K562 (cell line): ENCODE results near the gene SUDS3. TPM values are rescaled to one million over a fixed set of nuclear protein-coding genes. Genes with fewer than 3 reads are reported as not detected.
A peak's percentile ranks its signal among the peaks of the same experiment; 100 is the strongest.

ENCODE experiments used
- DDX20 ChIP-seq: fragments of 450-650 bp; IDR thresholded peaks from 2 replicates; pipeline ENCODE4 v1.6.1; 2016; ENCODE audit warnings: missing genetic modification characterization, low read depth, mild to moderate bottlenecking, missing compliant biosample characterization, moderate library complexity
- HDAC2 ChIP-seq: fragments of 450-650 bp; IDR thresholded peaks from 2 replicates; pipeline ENCODE4 v1.6.1; 2016; ENCODE audit warnings: mild to moderate bottlenecking
- KAT2B ChIP-seq: IDR thresholded peaks from one replicate; pipeline ENCODE4 v1.6.1; 2012; ENCODE audit warnings: low read depth, mild to moderate bottlenecking, control low read depth, inconsistent platforms, low read length, moderate library complexity
- RFX5 ChIP-seq: IDR thresholded peaks from 2 replicates; pipeline ENCODE4 v1.6.1; 2011; ENCODE audit warnings: low read depth, mild to moderate bottlenecking, improper control_type of control experiment, low read length
- ZNF24 ChIP-seq: fragments of 450-650 bp; IDR thresholded peaks from 2 replicates; pipeline ENCODE4 v1.6.1; 2016
- ZNF316 ChIP-seq: fragments of 450-650 bp; IDR thresholded peaks from 2 replicates; pipeline ENCODE4 v1.6.1; 2016
- polyA plus RNA-seq, 8 experiments: library from polyadenylated mRNA; depleted of rRNA in 4 of 8; stranded (reverse) in 5 of 8; unstranded in 3 of 8; fragments of >200 nt; fragmentation: Nextera tagmentation in 2 of 8; fragmentation: Illumina TruSeq in 1 of 8; extraction: Ambion mirVana in 2 of 8; extraction: Trizol in 1 of 8; gene quantifications; 2 replicates each; pipeline versions ENCODE4 v1.2.1 to v1.2.3, GENCODE V29; 2011 to 2014; ENCODE audit warnings: inconsistent platforms in 1 of 8, missing spikeins in 1 of 8
- total RNA-seq, 7 experiments: library from RNA; depleted of rRNA in 6 of 7; stranded (reverse); fragments of >200 nt in 6 of 7; fragmentation: Illumina TruSeq in 2 of 7; extraction: Trizol in 2 of 7; gene quantifications; 2 replicates each; pipeline versions ENCODE4 v1.2.1 to v1.2.3, GENCODE V29; 2011 to 2021; ENCODE audit warnings: low replicate concordance in 1 of 7
- TF ChIP-seq, protein P1 (sequence below), 2 experiments: fragments of 450-650 bp in 1 of 2; IDR thresholded peaks; 2 replicates each; pipeline ENCODE4 v1.6.1; 2011 to 2017; ENCODE audit warnings: low read depth in 2 of 2, antibody characterized with exemption in 1 of 2, borderline replicate concordance in 1 of 2, low read length in 1 of 2, mild to moderate bottlenecking in 1 of 2, mixed read lengths in 1 of 2; ENCODE audit not compliant: control insufficient read depth in 1 of 2
- TF ChIP-seq, protein P2 (sequence below): fragments of 250-450 bp; sonication (Bioruptor Pico); IDR thresholded peaks from 2 replicates; pipeline ENCODE4 v1.5.0; 2021
- TF ChIP-seq, protein P3 (sequence below): fragments of 450-650 bp; IDR thresholded peaks from 2 replicates; pipeline ENCODE4 v1.6.1; 2016; ENCODE audit warnings: antibody characterized with exemption
- TF ChIP-seq, protein P4 (sequence below), 2 experiments: fragments of 450-650 bp; IDR thresholded peaks; 2 replicates each; pipeline ENCODE4 v1.6.1; 2016
- TF ChIP-seq, protein P5 (sequence below): fragments of 200-800 bp; sonication (Bioruptor generic); IDR thresholded peaks from 2 replicates; pipeline ENCODE4 v1.6.1; 2016; ENCODE audit warnings: missing genetic modification characterization, missing compliant biosample characterization

SUDS3 gene
- total and polyA plus RNA-seq, 9 of the 15 experiments (the other 6 are each of a cell fraction or from before 2014, with no cell fraction given), result 6.6 to 30.5 (median 23.3) TPM

DNA sequence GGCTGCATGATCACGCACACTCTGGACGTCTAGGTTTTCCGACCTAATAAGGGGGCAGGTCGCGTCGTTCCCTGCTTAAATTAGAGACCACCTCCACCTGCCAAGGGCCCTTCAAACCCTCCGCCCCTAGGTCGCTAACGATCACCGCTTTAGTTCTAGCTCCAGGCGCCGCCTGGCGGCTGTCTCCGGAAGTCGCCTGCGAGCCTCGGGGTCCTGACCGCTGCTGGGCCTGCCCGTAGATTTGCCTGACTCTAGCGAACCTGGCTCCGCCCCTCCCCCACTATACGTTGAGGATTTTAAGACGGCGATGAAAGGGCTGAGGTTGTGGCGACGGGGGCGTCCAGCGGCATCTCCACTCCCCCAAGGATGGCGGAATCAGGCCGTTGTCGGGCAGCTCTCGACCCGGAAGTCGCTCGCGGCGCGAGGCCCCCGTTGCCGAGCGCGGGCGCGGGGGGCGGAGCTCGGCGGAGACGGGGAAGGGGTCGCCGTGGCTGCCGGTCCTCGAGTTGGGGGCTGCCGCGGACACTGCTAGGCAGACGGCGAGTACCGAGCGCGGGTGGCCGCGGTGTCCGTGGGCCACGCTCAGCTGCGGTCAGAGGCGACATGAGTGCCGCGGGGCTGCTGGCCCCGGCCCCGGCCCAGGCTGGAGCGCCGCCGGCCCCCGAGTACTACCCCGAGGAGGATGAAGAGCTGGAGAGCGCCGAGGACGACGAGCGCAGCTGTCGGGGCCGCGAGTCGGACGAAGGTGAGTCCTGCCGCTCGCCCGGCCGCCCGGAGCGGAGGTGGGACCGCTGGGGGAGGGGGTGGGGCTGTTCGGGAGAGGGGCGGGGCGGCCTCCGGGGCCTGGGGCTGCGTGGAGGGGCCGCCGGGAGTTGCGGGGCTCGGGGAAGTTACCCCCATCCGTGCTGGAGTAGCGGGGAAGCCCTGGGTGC lies at the start of gene SUDS3 (continued):
- TF ChIP-seq, protein P1, sequence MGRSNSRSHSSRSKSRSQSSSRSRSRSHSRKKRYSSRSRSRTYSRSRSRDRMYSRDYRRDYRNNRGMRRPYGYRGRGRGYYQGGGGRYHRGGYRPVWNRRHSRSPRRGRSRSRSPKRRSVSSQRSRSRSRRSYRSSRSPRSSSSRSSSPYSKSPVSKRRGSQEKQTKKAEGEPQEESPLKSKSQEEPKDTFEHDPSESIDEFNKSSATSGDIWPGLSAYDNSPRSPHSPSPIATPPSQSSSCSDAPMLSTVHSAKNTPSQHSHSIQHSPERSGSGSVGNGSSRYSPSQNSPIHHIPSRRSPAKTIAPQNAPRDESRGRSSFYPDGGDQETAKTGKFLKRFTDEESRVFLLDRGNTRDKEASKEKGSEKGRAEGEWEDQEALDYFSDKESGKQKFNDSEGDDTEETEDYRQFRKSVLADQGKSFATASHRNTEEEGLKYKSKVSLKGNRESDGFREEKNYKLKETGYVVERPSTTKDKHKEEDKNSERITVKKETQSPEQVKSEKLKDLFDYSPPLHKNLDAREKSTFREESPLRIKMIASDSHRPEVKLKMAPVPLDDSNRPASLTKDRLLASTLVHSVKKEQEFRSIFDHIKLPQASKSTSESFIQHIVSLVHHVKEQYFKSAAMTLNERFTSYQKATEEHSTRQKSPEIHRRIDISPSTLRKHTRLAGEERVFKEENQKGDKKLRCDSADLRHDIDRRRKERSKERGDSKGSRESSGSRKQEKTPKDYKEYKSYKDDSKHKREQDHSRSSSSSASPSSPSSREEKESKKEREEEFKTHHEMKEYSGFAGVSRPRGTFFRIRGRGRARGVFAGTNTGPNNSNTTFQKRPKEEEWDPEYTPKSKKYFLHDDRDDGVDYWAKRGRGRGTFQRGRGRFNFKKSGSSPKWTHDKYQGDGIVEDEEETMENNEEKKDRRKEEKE (IDR thresholded peaks at IDR 0.05; ENCODE audit: borderline replicate concordance in 1 of 2, control insufficient read depth in 1 of 2, low read depth in 2 of 2, low read length in 1 of 2), result peak in 1 of 2 experiments; percentile 40; a peak in 1 of 4 replicates
- TF ChIP-seq, protein P2, sequence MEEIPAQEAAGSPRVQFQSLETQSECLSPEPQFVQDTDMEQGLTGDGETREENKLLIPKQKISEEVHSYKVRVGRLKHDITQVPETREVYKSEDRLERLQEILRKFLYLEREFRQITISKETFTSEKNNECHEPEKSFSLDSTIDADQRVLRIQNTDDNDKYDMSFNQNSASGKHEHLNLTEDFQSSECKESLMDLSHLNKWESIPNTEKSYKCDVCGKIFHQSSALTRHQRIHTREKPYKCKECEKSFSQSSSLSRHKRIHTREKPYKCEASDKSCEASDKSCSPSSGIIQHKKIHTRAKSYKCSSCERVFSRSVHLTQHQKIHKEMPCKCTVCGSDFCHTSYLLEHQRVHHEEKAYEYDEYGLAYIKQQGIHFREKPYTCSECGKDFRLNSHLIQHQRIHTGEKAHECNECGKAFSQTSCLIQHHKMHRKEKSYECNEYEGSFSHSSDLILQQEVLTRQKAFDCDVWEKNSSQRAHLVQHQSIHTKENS (CRISPR knock-in tag), result no peak
- TF ChIP-seq, protein P3, sequence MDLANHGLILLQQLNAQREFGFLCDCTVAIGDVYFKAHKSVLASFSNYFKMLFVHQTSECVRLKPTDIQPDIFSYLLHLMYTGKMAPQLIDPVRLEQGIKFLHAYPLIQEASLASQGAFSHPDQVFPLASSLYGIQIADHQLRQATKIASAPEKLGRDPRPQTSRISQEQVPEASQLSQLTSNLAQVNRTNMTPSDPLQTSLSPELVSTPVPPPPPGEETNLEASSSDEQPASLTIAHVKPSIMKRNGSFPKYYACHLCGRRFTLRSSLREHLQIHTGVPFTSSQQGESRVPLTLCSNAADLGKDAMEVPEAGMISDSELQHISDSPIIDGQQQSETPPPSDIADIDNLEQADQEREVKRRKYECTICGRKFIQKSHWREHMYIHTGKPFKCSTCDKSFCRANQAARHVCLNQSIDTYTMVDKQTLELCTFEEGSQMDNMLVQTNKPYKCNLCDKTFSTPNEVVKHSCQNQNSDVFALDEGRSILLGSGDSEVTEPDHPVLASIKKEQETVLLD, result no peak
- peak; percentile 34; the same call in 1 of the 2 replicates for TF ChIP-seq RFX5
- no peak for TF ChIP-seq HDAC2
- TF ChIP-seq ZNF24, result no peak; the same call in 1 of the 2 replicates
- no peak for TF ChIP-seq KAT2B
- no peak for TF ChIP-seq ZNF316
- TF ChIP-seq, protein P4, sequence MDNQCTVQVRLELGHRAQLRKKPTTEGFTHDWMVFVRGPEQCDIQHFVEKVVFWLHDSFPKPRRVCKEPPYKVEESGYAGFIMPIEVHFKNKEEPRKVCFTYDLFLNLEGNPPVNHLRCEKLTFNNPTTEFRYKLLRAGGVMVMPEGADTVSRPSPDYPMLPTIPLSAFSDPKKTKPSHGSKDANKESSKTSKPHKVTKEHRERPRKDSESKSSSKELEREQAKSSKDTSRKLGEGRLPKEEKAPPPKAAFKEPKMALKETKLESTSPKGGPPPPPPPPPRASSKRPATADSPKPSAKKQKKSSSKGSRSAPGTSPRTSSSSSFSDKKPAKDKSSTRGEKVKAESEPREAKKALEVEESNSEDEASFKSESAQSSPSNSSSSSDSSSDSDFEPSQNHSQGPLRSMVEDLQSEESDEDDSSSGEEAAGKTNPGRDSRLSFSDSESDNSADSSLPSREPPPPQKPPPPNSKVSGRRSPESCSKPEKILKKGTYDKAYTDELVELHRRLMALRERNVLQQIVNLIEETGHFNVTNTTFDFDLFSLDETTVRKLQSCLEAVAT (IDR thresholded peaks at IDR 0.05), result no peak
- TF ChIP-seq, protein P5, sequence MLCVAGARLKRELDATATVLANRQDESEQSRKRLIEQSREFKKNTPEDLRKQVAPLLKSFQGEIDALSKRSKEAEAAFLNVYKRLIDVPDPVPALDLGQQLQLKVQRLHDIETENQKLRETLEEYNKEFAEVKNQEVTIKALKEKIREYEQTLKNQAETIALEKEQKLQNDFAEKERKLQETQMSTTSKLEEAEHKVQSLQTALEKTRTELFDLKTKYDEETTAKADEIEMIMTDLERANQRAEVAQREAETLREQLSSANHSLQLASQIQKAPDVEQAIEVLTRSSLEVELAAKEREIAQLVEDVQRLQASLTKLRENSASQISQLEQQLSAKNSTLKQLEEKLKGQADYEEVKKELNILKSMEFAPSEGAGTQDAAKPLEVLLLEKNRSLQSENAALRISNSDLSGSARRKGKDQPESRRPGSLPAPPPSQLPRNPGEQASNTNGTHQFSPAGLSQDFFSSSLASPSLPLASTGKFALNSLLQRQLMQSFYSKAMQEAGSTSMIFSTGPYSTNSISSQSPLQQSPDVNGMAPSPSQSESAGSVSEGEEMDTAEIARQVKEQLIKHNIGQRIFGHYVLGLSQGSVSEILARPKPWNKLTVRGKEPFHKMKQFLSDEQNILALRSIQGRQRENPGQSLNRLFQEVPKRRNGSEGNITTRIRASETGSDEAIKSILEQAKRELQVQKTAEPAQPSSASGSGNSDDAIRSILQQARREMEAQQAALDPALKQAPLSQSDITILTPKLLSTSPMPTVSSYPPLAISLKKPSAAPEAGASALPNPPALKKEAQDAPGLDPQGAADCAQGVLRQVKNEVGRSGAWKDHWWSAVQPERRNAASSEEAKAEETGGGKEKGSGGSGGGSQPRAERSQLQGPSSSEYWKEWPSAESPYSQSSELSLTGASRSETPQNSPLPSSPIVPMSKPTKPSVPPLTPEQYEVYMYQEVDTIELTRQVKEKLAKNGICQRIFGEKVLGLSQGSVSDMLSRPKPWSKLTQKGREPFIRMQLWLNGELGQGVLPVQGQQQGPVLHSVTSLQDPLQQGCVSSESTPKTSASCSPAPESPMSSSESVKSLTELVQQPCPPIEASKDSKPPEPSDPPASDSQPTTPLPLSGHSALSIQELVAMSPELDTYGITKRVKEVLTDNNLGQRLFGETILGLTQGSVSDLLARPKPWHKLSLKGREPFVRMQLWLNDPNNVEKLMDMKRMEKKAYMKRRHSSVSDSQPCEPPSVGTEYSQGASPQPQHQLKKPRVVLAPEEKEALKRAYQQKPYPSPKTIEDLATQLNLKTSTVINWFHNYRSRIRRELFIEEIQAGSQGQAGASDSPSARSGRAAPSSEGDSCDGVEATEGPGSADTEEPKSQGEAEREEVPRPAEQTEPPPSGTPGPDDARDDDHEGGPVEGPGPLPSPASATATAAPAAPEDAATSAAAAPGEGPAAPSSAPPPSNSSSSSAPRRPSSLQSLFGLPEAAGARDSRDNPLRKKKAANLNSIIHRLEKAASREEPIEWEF (CRISPR knock-in tag), result no peak
- TF ChIP-seq DDX20 (tag), result no peak
